Coronary artery (tissue), 2 donors: ENCODE data around the gene EPGN.

Experiments
- DNase-seq: peaks from one replicate; pipeline ENCODE4 v3.0.0-alpha.2; 2017; ENCODE audit warnings: low spot score
- H3K27ac ChIP-seq, 2 donors: fragments of 200-600 bp; sonication (generic); one replicate each; pipeline ENCODE4 v1.5.1; 2016 to 2019
- H3K4me3 ChIP-seq: fragments of 200-600 bp; sonication (generic); 2 replicates; pipeline ENCODE4 v1.5.1; 2016; ENCODE audit warnings: mild to moderate bottlenecking, moderate library complexity
- CTCF ChIP-seq: fragments of 200-600 bp; sonication (generic); IDR thresholded peaks from one replicate; pipeline ENCODE4 v1.5.1; 2019; ENCODE audit warnings: antibody characterized with exemption

Gene EPGN

GRCh38 chr4:74268643-74269042 is 39.6 kb upstream of the EPGN start:
- TF ChIP-seq CTCF, result no peak

GRCh38 chr4:74278490-74278889 is 29.8 kb upstream of the EPGN start:
- TF ChIP-seq CTCF, result no peak
- H3K4me3 ChIP-seq, result no peak overlapping the region
- no peak for DNase-seq
- H3K27ac ChIP-seq, result no peak overlapping the region

More at GRCh38 chr4:74268643-74269042, 39.6 kb upstream of the EPGN start:
- Histone ChIP-seq H3K27ac (no peak overlapping the region), H3K4me3 (no peak overlapping the region)
- DNase-seq, result no peak

- Histone ChIP-seq H3K27ac (no peak overlapping the region), H3K4me3 (no peak overlapping the region)
- DNase-seq, result no peak
- TF ChIP-seq CTCF, result no peak
Measured at GRCh38 chr4:74279716-74280115, 28.6 kb upstream of the EPGN start.

- DNase-seq, result no peak
- Histone ChIP-seq H3K27ac (no peak overlapping the region), H3K4me3 (no peak overlapping the region)
- no peak for TF ChIP-seq CTCF
Measured at GRCh38 chr4:74282926-74283325, 25.3 kb upstream of the EPGN start.

GRCh38 chr4:74283614-74284013 is 24.7 kb upstream of the EPGN start:
- TF ChIP-seq CTCF, result no peak
- DNase-seq, result no peak

GRCh38 chr4:74284053-74284452 is 24.2 kb upstream of the EPGN start:
- Histone ChIP-seq H3K27ac (no peak overlapping the region), H3K4me3 (no peak overlapping the region)
- no peak for TF ChIP-seq CTCF
- DNase-seq, result no peak

More at GRCh38 chr4:74283614-74284013, 24.7 kb upstream of the EPGN start:
- Histone ChIP-seq H3K27ac (no peak overlapping the region), H3K4me3 (no peak overlapping the region)

GRCh38 chr4:74287164-74287563 is 21.1 kb upstream of the EPGN start:
- DNase-seq, result no peak

More at GRCh38 chr4:74287164-74287563, 21.1 kb upstream of the EPGN start:
- H3K4me3 ChIP-seq, result no peak overlapping the region
- H3K27ac ChIP-seq, result no peak overlapping the region
- no peak for TF ChIP-seq CTCF
